HCT116 (cell line): ENCODE results near the gene TGDS. TPM values are rescaled to one million over a fixed set of nuclear protein-coding genes. Genes with fewer than 3 reads are reported as not detected.

Source experiments
- ATAC-seq: fragments of 200-7000 bp; cut with Tn5 transposase; 2 replicates; pipeline ENCODE4 v1.9.1; 2020; ENCODE audit warnings: mild to moderate bottlenecking, moderate library complexity
- BruUV-seq: library from RNA; stranded (reverse); fragments of 400-500 nt; replicated peaks from 2 replicates; lab custom pipeline; 2021; lab: Mats Ljungman, UMichigan
- CTCF ChIA-PET: fragments of 300-600 bp; sonication (Branson Sonifier 250); formaldehyde crosslinking; loops from one replicate; lab custom pipeline; 2021; ENCODE audit warnings: antibody characterized with exemption; lab: Charles Lee
- POLR2A ChIA-PET: fragments of 300-600, 350-600 bp; sonication (Branson Sonifier 250); formaldehyde crosslinking; loops from one replicate; lab custom pipeline; 2021; ENCODE audit warnings: antibody characterized with exemption; lab: Charles Lee
- RAD21 ChIA-PET, 2 experiments: fragments of 300-600 bp; sonication (Branson Sonifier 250); formaldehyde crosslinking; loops; one replicate each; lab custom pipeline; 2023; ENCODE audit warnings: low total read pairs in 2 of 2; ENCODE audit not compliant: uncharacterized antibody in 2 of 2, unreplicated experiment in 2 of 2, low non-redundant PET in 1 of 2; lab: Charles Lee
- DNase-seq: peaks from one replicate; pipeline ENCODE4 v3.0.0-alpha.2; 2010; ENCODE audit warnings: low read depth, low spot score
- H2AFZ ChIP-seq: fragments of 200-600 bp; shearing (Covaris generic), sonication (generic); 2 replicates; pipeline ENCODE4 v1.6.1; 2017; ENCODE audit warnings: low read depth, mixed run types, mixed read lengths, antibody characterized with exemption, low read length; ENCODE audit not compliant: poor library complexity, severe bottlenecking
- H3K27ac ChIP-seq: 2 replicates; pipeline ENCODE4 v1.5.1; 2012; ENCODE audit warnings: low read depth, low read length
- H3K27me3 ChIP-seq: fragments of 200-600 bp; sonication (generic); 2 replicates; pipeline ENCODE4 v1.6.1; 2016; ENCODE audit warnings: mixed run types, low read length, mixed read lengths; ENCODE audit not compliant: insufficient read depth
- H3K36me3 ChIP-seq, 2 experiments: fragments of 200-500 bp in 1 of 2; fragments of 200-600 bp in 1 of 2; sonication (Bioruptor generic) in 1 of 2; sonication (generic) in 1 of 2; 2 replicates each; pipeline versions ENCODE4 v1.5.1 to v1.6.1; 2014 to 2016; ENCODE audit warnings: low read length in 2 of 2, inconsistent platforms in 1 of 2, mixed read lengths in 1 of 2, mixed run types in 1 of 2; ENCODE audit not compliant: insufficient read depth in 2 of 2, control insufficient read depth in 1 of 2
- H3K4me1 ChIP-seq, 2 experiments: fragments of 200-600 bp in 1 of 2; sonication (generic) in 1 of 2; 2 replicates each; pipeline versions ENCODE4 v1.5.1 to v1.6.1; 2012 to 2017; ENCODE audit warnings: low read length in 2 of 2, inconsistent platforms in 1 of 2, mild to moderate bottlenecking in 1 of 2, mixed read lengths in 1 of 2, mixed run types in 1 of 2, moderate library complexity in 1 of 2; ENCODE audit not compliant: insufficient read depth in 2 of 2, control insufficient read depth in 1 of 2
- H3K4me2 ChIP-seq: fragments of 200-600 bp; sonication (generic); 2 replicates; pipeline ENCODE4 v1.6.1; 2017; ENCODE audit warnings: mixed run types, low read length, mixed read lengths
- H3K4me3 ChIP-seq, 2 experiments: fragments of 200-600 bp in 1 of 2; sonication (generic) in 1 of 2; replicated peaks in 1 of 2; 2 replicates each; pipeline ENCODE4 v1.5.1; 2011 to 2016; ENCODE audit warnings: low read length in 2 of 2, control low read depth in 1 of 2, low read depth in 1 of 2, mild to moderate bottlenecking in 1 of 2, mixed read lengths in 1 of 2, mixed run types in 1 of 2
- H3K79me2 ChIP-seq: fragments of 200-600 bp; sonication (generic); 2 replicates; pipeline ENCODE4 v1.6.1; 2017; ENCODE audit warnings: mild to moderate bottlenecking, mixed run types, low read length, moderate library complexity, mixed read lengths; ENCODE audit not compliant: insufficient read depth
- H3K9ac ChIP-seq: fragments of 200-600 bp; sonication (generic); 2 replicates; pipeline ENCODE4 v1.6.1; 2016; ENCODE audit warnings: low read length, mixed read lengths
- H3K9me2 ChIP-seq: fragments of 200-600 bp; sonication (generic), shearing (Covaris generic); 2 replicates; pipeline ENCODE4 v1.6.1; 2017; ENCODE audit warnings: mixed run types, mild to moderate bottlenecking, moderate library complexity; ENCODE audit not compliant: insufficient read depth
- H3K9me3 ChIP-seq, 2 experiments: fragments of 200-500 bp in 1 of 2; fragments of 200-600 bp in 1 of 2; sonication (Bioruptor generic) in 1 of 2; sonication (generic) in 1 of 2; 2 replicates each; pipeline ENCODE4 v1.6.1; 2014 to 2017; ENCODE audit warnings: low read length in 2 of 2, mixed read lengths in 2 of 2, inconsistent platforms in 1 of 2, low read depth in 1 of 2, mild to moderate bottlenecking in 1 of 2, mixed run types in 1 of 2, moderate library complexity in 1 of 2; ENCODE audit not compliant: control insufficient read depth in 1 of 2, insufficient read depth in 1 of 2
- H4K20me1 ChIP-seq: fragments of 200-600 bp; sonication (generic), shearing (Covaris generic); 2 replicates; pipeline ENCODE4 v1.6.1; 2017; ENCODE audit warnings: mixed run types, mild to moderate bottlenecking, moderate library complexity; ENCODE audit not compliant: insufficient read depth
- CBX3 ChIP-seq: IDR thresholded peaks from 2 replicates; pipeline ENCODE4 v1.6.1; 2012; ENCODE audit warnings: low read depth
- CEBPB ChIP-seq: IDR thresholded peaks from 2 replicates; pipeline ENCODE4 v1.6.1; 2012; ENCODE audit warnings: low read depth
- EGR1 ChIP-seq: IDR thresholded peaks from 2 replicates; pipeline ENCODE4 v1.6.1; 2012; ENCODE audit warnings: low read depth
- RAD21 ChIP-seq: IDR thresholded peaks from 2 replicates; pipeline ENCODE4 v1.6.1; 2012; ENCODE audit warnings: low read depth, mild to moderate bottlenecking
- REST ChIP-seq: IDR thresholded peaks from 2 replicates; pipeline ENCODE4 v1.6.1; 2012; ENCODE audit warnings: low read depth
- SP1 ChIP-seq: IDR thresholded peaks from 2 replicates; pipeline ENCODE4 v1.6.1; 2012; ENCODE audit warnings: low read depth
- SRF ChIP-seq: IDR thresholded peaks from 2 replicates; pipeline ENCODE4 v1.6.1; 2012; ENCODE audit warnings: low read depth
- ZFX ChIP-seq: fragments of 450-650 bp; IDR thresholded peaks from 2 replicates; pipeline ENCODE4 v1.6.1; 2017
- intact Hi-C: fragments of 100-400 bp; cut with micrococcal nuclease; formaldehyde crosslinking; loops from 2 replicates; pipeline ENCODE4 v1.10.0; 2022
- total RNA-seq: library from RNA; stranded (reverse); gene quantifications from one replicate; pipeline ENCODE4 v1.2.1, GENCODE V29; 2021; ENCODE audit not compliant: unreplicated experiment

TGDS gene
- total RNA-seq, 1 experiment from 2014 or later = 16.9 TPM

GRCh38 chr13:94535775-94536174, 60.2 kb downstream of the TGDS start (continued):
- no peak for TF ChIP-seq REST
- no peak for TF ChIP-seq SP1
- no peak for TF ChIP-seq SRF
- TF ChIP-seq, all 23 proteins: peak for 0

- Histone ChIP-seq H2AFZ (no peak overlapping the region), H3K4me2 (no peak overlapping the region), H3K27me3 (peaks cover 33% of the 10 kb centered on the region), H3K9me2 (no peaks in the 10 kb centered on the region), H3K36me3 (no peaks in the 10 kb centered on the region), H3K79me2 (no peaks in the 10 kb centered on the region), H3K9me3 (no peaks in the 10 kb centered on the region), H4K20me1 (no peaks in the 10 kb centered on the region), H3K9ac (no peak overlapping the region), H3K4me1 (no peaks in the 10 kb centered on the region), H3K27ac (no peak overlapping the region), H3K4me3 (no peak overlapping the region)
- no peak for DNase-seq
- intact Hi-C loops = no loop called here
- RAD21 ChIA-PET = no interaction called here
- TF ChIP-seq RAD21 (no peak), EGR1 (no peak), CBX3 (no peak), CEBPB (no peak), SP1 (no peak), ZFX (no peak)
- BruUV-seq = no TSS peak
- CTCF ChIA-PET = no interaction called here
- no peak for ATAC-seq
- POLR2A ChIA-PET = no interaction called here
These were observed 60.7 kb downstream of the TGDS start for GRCh38 chr13:94535231-94535630.
